HEK293 (cell line): ENCODE measurements around the gene PSRC1.

Experiments
- CTCF ChIA-PET: fragments of 350-600 bp; formaldehyde crosslinking; extraction: SDS; loops from one replicate; lab custom pipeline; 2021; ENCODE audit warnings: antibody characterized with exemption; lab: Yijun Ruan, JAX
- POLR2A ChIA-PET: fragments of 300-600 bp; formaldehyde crosslinking; extraction: SDS; loops from one replicate; lab custom pipeline; 2020; ENCODE audit warnings: antibody characterized with exemption, inconsistent platforms; lab: Yijun Ruan, JAX
- H3K27ac ChIP-seq: fragments of 200-500 bp; sonication (Bioruptor generic); 2 replicates; pipeline ENCODE4 v1.5.1; 2014; ENCODE audit warnings: low read depth, low read length, control low read depth, inconsistent platforms; ENCODE audit errors: extremely low read depth
- H3K36me3 ChIP-seq, 2 experiments: fragments of 200-500 bp in 1 of 2; sonication (Bioruptor generic) in 1 of 2; 1 replicate in 1 of 2; 2 replicates in 1 of 2; pipeline ENCODE4 v1.5.1; 2014 to 2017; ENCODE audit warnings: inconsistent platforms in 2 of 2, low read length in 2 of 2; ENCODE audit not compliant: control insufficient read depth in 2 of 2, insufficient read depth in 1 of 2
- H3K4me1 ChIP-seq: fragments of 200-500 bp; sonication (Bioruptor generic); 2 replicates; pipeline ENCODE4 v1.5.1; 2014; ENCODE audit warnings: mild to moderate bottlenecking, low read length, inconsistent platforms; ENCODE audit not compliant: control insufficient read depth, insufficient read depth
- H3K4me3 ChIP-seq: 2 replicates; pipeline ENCODE4 v1.5.1; 2011; ENCODE audit warnings: low read depth, mild to moderate bottlenecking, control low read depth, low read length, moderate library complexity
- H3K9me3 ChIP-seq: fragments of 200-500 bp; sonication (Bioruptor generic); 2 replicates; pipeline ENCODE4 v1.5.1; 2014; ENCODE audit warnings: low read depth, low read length, inconsistent platforms; ENCODE audit not compliant: control insufficient read depth, insufficient read depth
- FEZF1 ChIP-seq: fragments of 450-650 bp; formaldehyde crosslinking; IDR thresholded peaks from 2 replicates; pipeline ENCODE4 v1.5.1; 2016; ENCODE audit warnings: missing biosample characterization, missing genetic modification characterization
- KLF10 ChIP-seq: fragments of 450-650 bp; IDR thresholded peaks from 2 replicates; pipeline ENCODE4 v1.5.1; 2018; ENCODE audit warnings: missing biosample characterization, mild to moderate bottlenecking, missing genetic modification characterization
- MZF1 ChIP-seq: fragments of 450-650 bp; formaldehyde crosslinking; IDR thresholded peaks from 2 replicates; pipeline ENCODE4 v1.5.1; 2017; ENCODE audit warnings: missing biosample characterization, missing genetic modification characterization, borderline replicate concordance
- SALL2 ChIP-seq: fragments of 450-650 bp; formaldehyde crosslinking; IDR thresholded peaks from 2 replicates; pipeline ENCODE4 v1.5.0; 2017; ENCODE audit warnings: missing biosample characterization, mild to moderate bottlenecking, missing genetic modification characterization, borderline replicate concordance
- SETDB1 ChIP-seq: IDR thresholded peaks from one replicate; pipeline ENCODE4 v1.6.1; 2017; ENCODE audit warnings: mild to moderate bottlenecking, low read length, moderate library complexity, mixed read lengths; ENCODE audit not compliant: insufficient read length
- SP2 ChIP-seq: fragments of 450-650 bp; formaldehyde crosslinking; IDR thresholded peaks from 2 replicates; pipeline ENCODE4 v1.5.1; 2016; ENCODE audit warnings: missing biosample characterization, missing genetic modification characterization
- TCF7L2 ChIP-seq: IDR thresholded peaks from 2 replicates; pipeline ENCODE4 v1.6.1; 2011; ENCODE audit warnings: low read depth, mild to moderate bottlenecking, inconsistent platforms, low read length, moderate library complexity, borderline replicate concordance
- ZBTB11 ChIP-seq: fragments of 450-650 bp; formaldehyde crosslinking; conservative IDR thresholded peaks from 2 replicates; pipeline ENCODE4 v1.5.1; 2016; ENCODE audit warnings: low read depth, missing biosample characterization, missing genetic modification characterization
- ZBTB21 ChIP-seq: fragments of 450-650 bp; formaldehyde crosslinking; IDR thresholded peaks from 2 replicates; pipeline ENCODE4 v1.5.1; 2017; ENCODE audit warnings: missing biosample characterization, missing genetic modification characterization
- ZIC2 ChIP-seq: fragments of 450-650 bp; formaldehyde crosslinking; IDR thresholded peaks from 2 replicates; pipeline ENCODE4 v1.5.1; 2016; ENCODE audit warnings: missing biosample characterization, missing genetic modification characterization
- ZNF157 ChIP-seq: fragments of 450-650 bp; formaldehyde crosslinking; IDR thresholded peaks from 2 replicates; pipeline ENCODE4 v1.5.1; 2016; ENCODE audit warnings: missing biosample characterization, missing genetic modification characterization
- ZNF184 ChIP-seq: fragments of 450-650 bp; IDR thresholded peaks from 2 replicates; pipeline ENCODE4 v1.5.1; 2018; ENCODE audit warnings: missing biosample characterization, mild to moderate bottlenecking, missing genetic modification characterization
- ZNF37A ChIP-seq: fragments of 450-650 bp; IDR thresholded peaks from 2 replicates; pipeline ENCODE4 v1.5.1; 2018; ENCODE audit warnings: missing biosample characterization, missing genetic modification characterization
- ZNF548 ChIP-seq: fragments of 450-650 bp; formaldehyde crosslinking; IDR thresholded peaks from 2 replicates; pipeline ENCODE4 v1.5.1; 2016; ENCODE audit warnings: missing biosample characterization, missing genetic modification characterization
- ZXDB ChIP-seq: fragments of 450-650 bp; formaldehyde crosslinking; IDR thresholded peaks from 2 replicates; pipeline ENCODE4 v1.5.1; 2016; ENCODE audit warnings: missing biosample characterization, missing genetic modification characterization
- TF ChIP-seq, protein P1 (sequence below): fragments of 450-650 bp; formaldehyde crosslinking; conservative IDR thresholded peaks from 2 replicates; pipeline ENCODE4 v1.5.1; 2016; ENCODE audit warnings: low read depth, missing biosample characterization, missing genetic modification characterization
- TF ChIP-seq, protein P2 (sequence below): fragments of 450-650 bp; formaldehyde crosslinking; IDR thresholded peaks from 2 replicates; pipeline ENCODE4 v1.5.1; 2017; ENCODE audit warnings: missing biosample characterization, missing genetic modification characterization
- TF ChIP-seq, protein P3 (sequence below): fragments of 450-650 bp; IDR thresholded peaks from 2 replicates; pipeline ENCODE4 v1.5.1; 2018; ENCODE audit warnings: missing biosample characterization, missing genetic modification characterization
- TF ChIP-seq, protein P4 (sequence below): fragments of 450-650 bp; formaldehyde crosslinking; IDR thresholded peaks from 2 replicates; pipeline ENCODE4 v1.5.1; 2016; ENCODE audit warnings: missing biosample characterization, missing genetic modification characterization

The PSRC1 gene

GRCh38 chr1:109241841-109242345, 41.1 kb downstream of the PSRC1 start (continued):
- TF ChIP-seq ZBTB11 (tag by site-specific recombination) (no peak), MZF1 (no peak), ZNF548 (tag by site-specific recombination) (no peak), ZNF184 (tag by site-specific recombination) (no peak)
- TF ChIP-seq, protein P1, sequence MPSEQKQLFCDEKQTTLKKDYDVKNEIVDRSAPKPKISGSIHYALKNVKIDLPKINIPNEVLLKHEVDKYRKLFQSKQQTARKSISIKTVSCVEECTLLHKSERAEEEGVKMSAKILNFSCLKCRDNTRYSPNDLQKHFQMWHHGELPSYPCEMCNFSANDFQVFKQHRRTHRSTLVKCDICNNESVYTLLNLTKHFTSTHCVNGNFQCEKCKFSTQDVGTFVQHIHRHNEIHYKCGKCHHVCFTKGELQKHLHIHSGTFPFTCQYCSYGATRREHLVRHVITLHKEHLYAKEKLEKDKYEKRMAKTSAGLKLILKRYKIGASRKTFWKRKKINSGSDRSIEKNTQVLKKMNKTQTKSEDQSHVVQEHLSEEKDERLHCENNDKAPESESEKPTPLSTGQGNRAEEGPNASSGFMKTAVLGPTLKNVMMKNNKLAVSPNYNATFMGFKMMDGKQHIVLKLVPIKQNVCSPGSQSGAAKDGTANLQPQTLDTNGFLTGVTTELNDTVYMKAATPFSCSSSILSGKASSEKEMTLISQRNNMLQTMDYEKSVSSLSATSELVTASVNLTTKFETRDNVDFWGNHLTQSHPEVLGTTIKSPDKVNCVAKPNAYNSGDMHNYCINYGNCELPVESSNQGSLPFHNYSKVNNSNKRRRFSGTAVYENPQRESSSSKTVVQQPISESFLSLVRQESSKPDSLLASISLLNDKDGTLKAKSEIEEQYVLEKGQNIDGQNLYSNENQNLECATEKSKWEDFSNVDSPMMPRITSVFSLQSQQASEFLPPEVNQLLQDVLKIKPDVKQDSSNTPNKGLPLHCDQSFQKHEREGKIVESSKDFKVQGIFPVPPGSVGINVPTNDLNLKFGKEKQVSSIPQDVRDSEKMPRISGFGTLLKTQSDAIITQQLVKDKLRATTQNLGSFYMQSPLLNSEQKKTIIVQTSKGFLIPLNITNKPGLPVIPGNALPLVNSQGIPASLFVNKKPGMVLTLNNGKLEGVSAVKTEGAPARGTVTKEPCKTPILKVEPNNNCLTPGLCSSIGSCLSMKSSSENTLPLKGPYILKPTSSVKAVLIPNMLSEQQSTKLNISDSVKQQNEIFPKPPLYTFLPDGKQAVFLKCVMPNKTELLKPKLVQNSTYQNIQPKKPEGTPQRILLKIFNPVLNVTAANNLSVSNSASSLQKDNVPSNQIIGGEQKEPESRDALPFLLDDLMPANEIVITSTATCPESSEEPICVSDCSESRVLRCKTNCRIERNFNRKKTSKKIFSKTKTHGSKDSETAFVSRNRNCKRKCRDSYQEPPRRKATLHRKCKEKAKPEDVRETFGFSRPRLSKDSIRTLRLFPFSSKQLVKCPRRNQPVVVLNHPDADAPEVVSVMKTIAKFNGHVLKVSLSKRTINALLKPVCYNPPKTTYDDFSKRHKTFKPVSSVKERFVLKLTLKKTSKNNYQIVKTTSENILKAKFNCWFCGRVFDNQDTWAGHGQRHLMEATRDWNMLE = no peak
- TF ChIP-seq, protein P2, sequence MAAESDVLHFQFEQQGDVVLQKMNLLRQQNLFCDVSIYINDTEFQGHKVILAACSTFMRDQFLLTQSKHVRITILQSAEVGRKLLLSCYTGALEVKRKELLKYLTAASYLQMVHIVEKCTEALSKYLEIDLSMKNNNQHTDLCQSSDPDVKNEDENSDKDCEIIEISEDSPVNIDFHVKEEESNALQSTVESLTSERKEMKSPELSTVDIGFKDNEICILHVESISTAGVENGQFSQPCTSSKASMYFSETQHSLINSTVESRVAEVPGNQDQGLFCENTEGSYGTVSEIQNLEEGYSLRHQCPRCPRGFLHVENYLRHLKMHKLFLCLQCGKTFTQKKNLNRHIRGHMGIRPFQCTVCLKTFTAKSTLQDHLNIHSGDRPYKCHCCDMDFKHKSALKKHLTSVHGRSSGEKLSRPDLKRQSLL (tag by site-specific recombination) = no peak

- POLR2A ChIA-PET = interaction anchor here (0.7 to 3.3 kb wide), 2 partner anchors 135 to 157 kb away, joined by 4 to 15 read pairs; partner anchors contain the start of gene SORT1
Measured at GRCh38 chr1:109241344-109241743, 41.6 kb downstream of the PSRC1 start.

GRCh38 chr1:109240158-109241152, 42.5 kb downstream of the PSRC1 start:
- Histone ChIP-seq H3K4me3 (no peak overlapping the region), H3K9me3 (no peaks in the 10 kb centered on the region), H3K36me3 (peaks cover 0 to 47% of the 10 kb centered on the region in 2 experiments; a peak in 1 of 3 replicates), H3K4me1 (no peaks in the 10 kb centered on the region), H3K27ac (no peak overlapping the region)
- ChIA-PET CTCF (interaction anchor here (0.6 to 2.9 kb wide), 15 partner anchors 8 to 759 kb away, joined by 3 to 30 read pairs (median 5); partner anchors contain the start of genes CELSR2, SARS1 and SORT1), POLR2A (interaction anchor here (0.8 to 3.3 kb wide), 4 partner anchors 9 to 158 kb away, joined by 3 to 15 read pairs (median 4); partner anchors contain the start of genes CELSR2, PSRC1 and SORT1)
- TF ChIP-seq ZNF37A (tag by site-specific recombination) (no peak), ZBTB21 (no peak), ZIC2 (tag by site-specific recombination) (peak; percentile 87), SETDB1 (no peak), TCF7L2 (no peak), SALL2 (tag by site-specific recombination) (no peak), ZNF157 (no peak)
- TF ChIP-seq, protein P3, sequence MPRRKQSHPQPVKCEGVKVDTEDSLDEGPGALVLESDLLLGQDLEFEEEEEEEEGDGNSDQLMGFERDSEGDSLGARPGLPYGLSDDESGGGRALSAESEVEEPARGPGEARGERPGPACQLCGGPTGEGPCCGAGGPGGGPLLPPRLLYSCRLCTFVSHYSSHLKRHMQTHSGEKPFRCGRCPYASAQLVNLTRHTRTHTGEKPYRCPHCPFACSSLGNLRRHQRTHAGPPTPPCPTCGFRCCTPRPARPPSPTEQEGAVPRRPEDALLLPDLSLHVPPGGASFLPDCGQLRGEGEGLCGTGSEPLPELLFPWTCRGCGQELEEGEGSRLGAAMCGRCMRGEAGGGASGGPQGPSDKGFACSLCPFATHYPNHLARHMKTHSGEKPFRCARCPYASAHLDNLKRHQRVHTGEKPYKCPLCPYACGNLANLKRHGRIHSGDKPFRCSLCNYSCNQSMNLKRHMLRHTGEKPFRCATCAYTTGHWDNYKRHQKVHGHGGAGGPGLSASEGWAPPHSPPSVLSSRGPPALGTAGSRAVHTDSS = no peak
- TF ChIP-seq, protein P4, sequence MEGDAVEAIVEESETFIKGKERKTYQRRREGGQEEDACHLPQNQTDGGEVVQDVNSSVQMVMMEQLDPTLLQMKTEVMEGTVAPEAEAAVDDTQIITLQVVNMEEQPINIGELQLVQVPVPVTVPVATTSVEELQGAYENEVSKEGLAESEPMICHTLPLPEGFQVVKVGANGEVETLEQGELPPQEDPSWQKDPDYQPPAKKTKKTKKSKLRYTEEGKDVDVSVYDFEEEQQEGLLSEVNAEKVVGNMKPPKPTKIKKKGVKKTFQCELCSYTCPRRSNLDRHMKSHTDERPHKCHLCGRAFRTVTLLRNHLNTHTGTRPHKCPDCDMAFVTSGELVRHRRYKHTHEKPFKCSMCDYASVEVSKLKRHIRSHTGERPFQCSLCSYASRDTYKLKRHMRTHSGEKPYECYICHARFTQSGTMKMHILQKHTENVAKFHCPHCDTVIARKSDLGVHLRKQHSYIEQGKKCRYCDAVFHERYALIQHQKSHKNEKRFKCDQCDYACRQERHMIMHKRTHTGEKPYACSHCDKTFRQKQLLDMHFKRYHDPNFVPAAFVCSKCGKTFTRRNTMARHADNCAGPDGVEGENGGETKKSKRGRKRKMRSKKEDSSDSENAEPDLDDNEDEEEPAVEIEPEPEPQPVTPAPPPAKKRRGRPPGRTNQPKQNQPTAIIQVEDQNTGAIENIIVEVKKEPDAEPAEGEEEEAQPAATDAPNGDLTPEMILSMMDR (tag by site-specific recombination) = no peak

More at GRCh38 chr1:109241344-109241743, 41.6 kb downstream of the PSRC1 start:
- Histone ChIP-seq H3K4me3 (no peak overlapping the region), H3K36me3 (peaks cover 0 to 38% of the 10 kb centered on the region in 2 experiments; a peak in 1 of 3 replicates), H3K27ac (no peak overlapping the region), H3K4me1 (no peaks in the 10 kb centered on the region), H3K9me3 (no peaks in the 10 kb centered on the region)
- TF ChIP-seq KLF10 (tag by site-specific recombination) (peak; percentile 63; the same call in 1 of the 2 replicates), FEZF1 (tag by site-specific recombination) (0 out of 2 replicates have a peak, but pooled peaks have one; percentile 16), ZXDB (tag by site-specific recombination) (no peak), SP2 (tag by site-specific recombination) (peak; percentile 21; the same call in 1 of the 2 replicates)
- CTCF ChIA-PET = interaction anchor here (0.6 to 2.0 kb wide), 5 partner anchors 13 to 399 kb away, joined by 3 to 4 read pairs (median 3); no protein-coding TSS in a partner anchor
